CD4-positive, alpha-beta T cell treated with Interleukin-1 beta for 1 hour (primary cell): Measurements from ENCODE around the gene MRC1.

Source experiments
- DNase-seq, 2 donors: peaks; one replicate each; pipeline ENCODE4 v3.0.0-alpha.2; 2020 to 2022

The MRC1 gene

GRCh38 chr10:17808971-17809841, at the start of gene MRC1:
TSS of gene MRC1 (plus strand) at chr10:17809348. CDS start at chr10:17809466, 118 bp downstream.
- no peak for DNase-seq

- no peak for DNase-seq
Observed at GRCh38 chr10:17764142-17764541, 45.0 kb upstream of the MRC1 start.

- DNase-seq = no peak
Observed at GRCh38 chr10:17765602-17766001, 43.5 kb upstream of the MRC1 start.

- no peak for DNase-seq
Observed at GRCh38 chr10:17766731-17767130, 42.4 kb upstream of the MRC1 start.

GRCh38 chr10:17768496-17768895, 40.7 kb upstream of the MRC1 start:
- DNase-seq = no peak

- no peak for DNase-seq
Observed at GRCh38 chr10:17768957-17769356, 40.2 kb upstream of the MRC1 start.

- no peak for DNase-seq
Observed at GRCh38 chr10:17771017-17771416, 38.1 kb upstream of the MRC1 start.

GRCh38 chr10:17779784-17780183, 29.4 kb upstream of the MRC1 start:
- DNase-seq = no peak

GRCh38 chr10:17780727-17781126, 28.4 kb upstream of the MRC1 start:
- no peak for DNase-seq

- no peak for DNase-seq
Observed at GRCh38 chr10:17781856-17782255, 27.3 kb upstream of the MRC1 start.

GRCh38 chr10:17782921-17783665, 26.1 kb upstream of the MRC1 start:
- DNase-seq = no peak

GRCh38 chr10:17783751-17784150, 25.4 kb upstream of the MRC1 start:
- no peak for DNase-seq

- DNase-seq = no peak
Observed at GRCh38 chr10:17784688-17785087, 24.5 kb upstream of the MRC1 start.

- DNase-seq = peak in 1 of 2 donors; percentile 16
Observed at GRCh38 chr10:17785276-17785930, 23.7 kb upstream of the MRC1 start.

- no peak for DNase-seq
Observed at GRCh38 chr10:17787087-17787961, 21.8 kb upstream of the MRC1 start.

GRCh38 chr10:17788646-17789045, 20.5 kb upstream of the MRC1 start:
- DNase-seq = no peak

GRCh38 chr10:17789396-17789795, 19.8 kb upstream of the MRC1 start:
- no peak for DNase-seq

- DNase-seq = no peak
Observed at GRCh38 chr10:17790651-17791050, 18.5 kb upstream of the MRC1 start.

GRCh38 chr10:17792991-17793390, 16.2 kb upstream of the MRC1 start:
- no peak for DNase-seq

- DNase-seq = no peak
Observed at GRCh38 chr10:17793823-17794644, 15.1 kb upstream of the MRC1 start.

- DNase-seq = no peak
Observed at GRCh38 chr10:17795083-17795482, 14.1 kb upstream of the MRC1 start.
